T47D (cell line): ENCODE measurements around the gene SMPD3.
"Not testable (repeated sequence)": the region's sequence is repeated elsewhere in the genome, so short reads cannot be mapped to it uniquely, and the experiment has no call there.

Source experiments
- DNase-seq, 2 experiments: peaks; one replicate each; pipeline versions ENCODE4 v3.0.0 to v3.0.0-alpha.2; 2011 to 2012; ENCODE audit warnings: low read depth in 1 of 2, low spot score in 1 of 2
- JUND ChIP-seq: IDR thresholded peaks from 2 replicates; pipeline ENCODE4 v1.6.1; 2012; ENCODE audit warnings: low read depth
- in situ Hi-C: cut with HindIII; loops from 2 replicates; pipeline ENCODE4 v1.10.0; 2016; ENCODE audit warnings: low sequenced_read_pairs, low pct_unique_long_range_greater_than_20kb

The SMPD3 gene

GRCh38 chr16:68448360-68448970 lies at the start of gene SMPD3:
SMPD3 (minus strand) TSS chr16:68448508; CDS start chr16:68372181, 76,327 bp downstream.
- in situ Hi-C loops: no loop called here
- no peak for TF ChIP-seq JUND
- peak; percentile 97 to 100 for DNase-seq

DNA sequence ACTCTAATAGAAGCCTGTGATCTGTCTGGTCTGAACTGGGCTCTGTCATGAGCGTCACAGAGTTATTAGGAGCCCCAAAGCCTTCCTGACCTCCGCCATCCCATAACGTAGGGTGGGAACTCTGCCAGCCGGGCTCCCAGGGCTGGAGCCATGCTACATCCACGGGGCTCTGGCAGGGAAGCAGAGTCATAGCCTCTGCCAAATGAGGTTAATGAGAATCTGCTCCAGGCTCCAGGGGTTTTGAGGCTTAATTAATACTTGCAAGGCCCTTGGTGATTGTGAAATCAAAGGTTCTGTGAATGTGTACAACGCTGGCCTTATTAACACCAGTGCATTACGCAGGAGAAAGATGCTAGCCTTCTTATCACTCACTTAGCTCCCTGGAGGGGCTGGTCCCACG lies 48.4 kb upstream of the SMPD3 start:
- DNase-seq: no peak
- no peak for TF ChIP-seq JUND
- in situ Hi-C loops: no loop called here

DNA sequence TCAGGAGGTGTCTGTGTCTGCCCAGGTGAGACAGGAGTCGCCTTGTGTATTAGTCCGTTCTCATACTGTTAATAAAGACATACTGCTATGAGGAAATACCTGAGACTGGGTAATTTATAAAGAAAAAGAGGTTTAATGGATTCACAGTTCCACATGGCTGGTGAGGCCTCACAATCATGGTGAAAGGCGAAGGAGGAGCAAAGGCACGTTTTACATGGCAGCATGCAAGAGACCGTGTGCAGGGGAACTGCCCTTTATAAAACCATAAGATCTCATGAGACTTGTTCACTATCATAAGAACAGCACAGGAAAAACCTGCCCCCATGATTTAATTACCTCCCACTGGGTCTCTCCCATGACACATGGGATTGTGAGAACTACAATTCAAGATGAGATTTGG lies 46.0 kb upstream of the SMPD3 start:
- DNase-seq, in situ Hi-C loops: not testable (repeated sequence)

- no peak for TF ChIP-seq JUND
- no peak for DNase-seq
- in situ Hi-C loops: no loop called here
Observed at GRCh38 chr16:68493412-68494070, 45.2 kb upstream of the SMPD3 start.

- DNase-seq: no peak
- no peak for TF ChIP-seq JUND
- in situ Hi-C loops: no loop called here
Observed at GRCh38 chr16:68492543-68493411, 44.5 kb upstream of the SMPD3 start.

DNA sequence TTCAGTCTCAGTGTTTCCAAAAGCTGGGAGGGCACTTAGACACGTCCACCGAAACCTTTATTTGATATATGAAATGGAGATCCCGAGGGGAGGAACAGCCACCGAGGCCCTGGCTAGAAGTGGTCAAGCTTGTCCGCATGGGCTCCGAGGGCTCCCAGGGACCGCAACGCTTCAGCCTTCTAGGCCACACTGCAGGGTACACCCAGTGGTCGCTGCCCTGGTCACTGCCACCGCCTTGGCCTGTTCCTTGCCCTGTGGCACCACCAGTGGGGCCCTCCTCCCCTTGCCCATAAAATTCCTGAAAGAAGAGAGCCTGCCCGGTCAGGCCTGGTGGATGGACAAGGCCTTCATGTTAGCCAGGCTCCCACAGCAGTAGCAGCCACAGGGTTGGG lies 43.8 kb upstream of the SMPD3 start:
- DNase-seq: no peak
- TF ChIP-seq JUND: no peak
- in situ Hi-C loops: no loop called here

DNA sequence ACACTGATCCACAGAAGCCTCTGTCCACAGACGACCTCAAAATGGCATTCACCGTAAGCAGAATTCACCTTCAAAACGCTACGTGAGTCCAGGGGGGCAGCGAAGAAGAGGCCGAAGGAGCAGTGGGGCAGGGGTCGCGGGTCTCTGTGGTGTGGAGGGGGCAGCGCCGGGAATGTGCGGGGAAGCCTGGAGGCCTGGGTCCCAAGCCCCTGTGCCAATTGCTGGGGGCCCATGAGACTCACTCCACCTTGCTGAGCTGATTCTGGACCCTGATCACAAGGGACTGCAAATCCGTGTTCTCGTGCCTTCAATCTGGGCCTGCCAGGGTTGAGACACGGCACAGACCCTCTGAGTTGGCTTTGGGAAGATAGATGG lies 43.3 kb upstream of the SMPD3 start:
- no peak for TF ChIP-seq JUND
- DNase-seq: no peak
- in situ Hi-C loops: no loop called here

DNA sequence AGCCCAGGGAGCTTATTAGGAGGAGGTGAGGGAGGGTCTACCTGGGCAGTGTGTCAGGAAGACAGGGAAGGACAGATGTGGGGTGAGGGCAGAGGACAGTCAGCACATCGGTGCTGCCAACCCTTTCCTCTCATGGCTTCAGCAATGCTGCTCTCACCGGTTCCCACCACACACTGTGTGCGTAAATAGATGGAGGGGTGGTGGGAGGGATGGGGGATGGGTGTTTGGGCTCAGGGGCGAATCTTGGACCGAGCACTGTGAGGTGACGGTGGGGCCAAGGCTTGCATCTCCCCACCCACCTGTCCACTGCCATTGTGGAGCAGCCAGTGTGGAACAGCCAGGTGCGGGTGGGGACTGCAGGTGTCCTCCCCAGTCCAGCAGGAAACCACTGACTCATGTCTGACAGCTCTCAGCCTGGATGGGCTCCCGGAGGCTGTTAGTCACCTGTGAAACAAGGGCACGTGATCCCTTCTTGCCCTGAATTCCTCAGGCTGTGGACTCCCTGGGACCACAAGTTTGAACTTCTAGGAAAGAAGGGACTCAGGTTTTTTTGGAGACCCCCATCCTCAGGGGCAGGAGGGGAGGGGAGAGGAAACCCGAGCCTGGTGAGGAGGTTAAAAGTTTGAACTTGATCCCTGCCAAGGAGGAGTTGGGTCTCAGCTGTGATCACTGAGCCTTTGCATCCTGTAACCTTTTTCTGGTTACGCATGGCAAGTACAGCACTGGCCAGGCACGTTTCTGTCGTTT lies 42.7 kb upstream of the SMPD3 start:
- no peak for TF ChIP-seq JUND
- in situ Hi-C loops: no loop called here
- peak in 1 of 2 experiments; percentile 35 for DNase-seq

DNA sequence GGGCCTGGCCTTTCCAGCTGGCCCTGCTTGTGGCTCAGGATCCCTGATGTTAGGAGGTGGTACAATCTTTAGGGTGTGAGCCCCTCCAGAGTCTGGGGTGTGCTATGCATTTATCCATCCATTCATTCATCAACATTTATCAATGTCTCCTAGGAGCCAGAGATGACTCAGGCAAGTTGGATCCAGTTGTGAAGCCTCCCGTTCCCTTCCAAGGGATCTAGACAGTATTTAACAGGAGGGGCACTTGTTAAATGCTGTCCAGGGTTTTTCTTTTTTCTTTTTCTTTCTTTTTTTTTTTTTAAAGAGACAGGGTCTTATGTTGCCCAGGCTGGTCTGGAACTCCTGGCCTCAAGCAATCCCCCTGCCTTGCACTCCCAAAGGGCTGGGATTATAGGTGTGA lies 42.0 kb upstream of the SMPD3 start:
- in situ Hi-C loops: no loop called here
- no peak for TF ChIP-seq JUND
- no peak for DNase-seq

DNA sequence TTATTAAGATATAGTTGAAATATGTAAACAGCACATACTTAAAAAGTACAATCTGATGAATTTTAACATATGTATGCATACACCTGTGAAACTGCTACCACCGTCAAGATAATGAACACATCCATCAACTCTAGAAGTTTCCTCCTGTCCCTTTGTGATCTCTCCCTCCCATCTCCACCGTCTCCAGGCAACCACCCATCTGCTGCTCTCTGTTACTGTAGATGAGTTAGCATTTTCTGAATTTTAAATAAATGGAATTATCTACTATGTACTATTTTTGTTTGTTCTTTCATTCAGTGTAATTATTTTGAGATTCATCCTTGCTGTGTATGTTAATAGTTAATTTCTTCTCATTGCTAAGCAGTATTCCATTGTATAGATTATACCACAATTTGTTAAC lies 40.2 kb upstream of the SMPD3 start:
- no peak for TF ChIP-seq JUND
- in situ Hi-C loops: no loop called here

GRCh38 chr16:68487669-68488068 lies 39.4 kb upstream of the SMPD3 start:
- TF ChIP-seq JUND: no peak
- DNase-seq: no peak
- in situ Hi-C loops: no loop called here

More for the DNA sequence above, 40.2 kb upstream of the SMPD3 start:
- no peak for DNase-seq

DNA sequence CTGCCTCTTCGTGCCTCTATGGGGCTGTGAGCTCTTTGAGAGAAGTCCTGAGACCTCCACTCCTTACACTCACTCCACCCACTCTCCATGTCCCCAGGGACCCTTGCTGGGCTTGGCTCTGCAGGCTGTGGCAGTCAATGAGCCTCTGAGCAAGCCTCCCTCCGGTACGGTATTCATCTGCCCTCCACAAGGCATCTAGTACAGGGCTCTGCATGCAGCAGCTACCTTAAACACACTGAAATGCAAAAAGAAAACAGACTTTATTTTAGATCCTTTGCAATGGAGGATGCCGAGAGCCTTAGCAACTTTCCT lies 38.9 kb upstream of the SMPD3 start:
- in situ Hi-C loops: no loop called here
- DNase-seq: no peak
- TF ChIP-seq JUND: no peak
